ENCODE measurements around the gene NEURL4.

Gene NEURL4

GRCh38 chr17:7295230-7296180, 33.6 kb downstream of the NEURL4 start:
- DNase-seq = no peak

- DNase-seq = peak; percentile 81
These were observed 34.5 kb downstream of the NEURL4 start, which contains the start of gene YBX2 for GRCh38 chr17:7294614-7295153. Gene YBX2, minus strand, starts transcription at chr17:7294639. Its CDS starts 139 bp downstream, at chr17:7294500.

GRCh38 chr17:7293816-7294613, 35.1 kb downstream of the NEURL4 start:
- peak; percentile 20 for DNase-seq

GRCh38 chr17:7293159-7293558, 36.0 kb downstream of the NEURL4 start:
- no peak for DNase-seq

- DNase-seq = no peak
These were observed 36.4 kb downstream of the NEURL4 start for GRCh38 chr17:7292729-7293128.

GRCh38 chr17:7292194-7292593, 36.9 kb downstream of the NEURL4 start:
- DNase-seq = no peak

- DNase-seq = no peak
These were observed 38.5 kb downstream of the NEURL4 start for GRCh38 chr17:7290685-7291084.

GRCh38 chr17:7290166-7290565, 39.0 kb downstream of the NEURL4 start:
- no peak for DNase-seq

GRCh38 chr17:7289256-7290032, 39.7 kb downstream of the NEURL4 start:
- no peak for DNase-seq

GRCh38 chr17:7285679-7286078, 43.5 kb downstream of the NEURL4 start:
- DNase-seq = no peak

- no peak for DNase-seq
These were observed 44.2 kb downstream of the NEURL4 start for GRCh38 chr17:7284911-7285310.

- DNase-seq = no peak
These were observed 45.5 kb downstream of the NEURL4 start for GRCh38 chr17:7283471-7284216.

GRCh38 chr17:7282752-7283321, 46.3 kb downstream of the NEURL4 start:
- no peak for DNase-seq

GRCh38 chr17:7281953-7282751, 47.0 kb downstream of the NEURL4 start:
- no peak for DNase-seq

GRCh38 chr17:7281074-7281952, 47.8 kb downstream of the NEURL4 start, which contains the start of gene SLC2A4:
Gene SLC2A4, plus strand, starts transcription at chr17:7281718. Its CDS starts 217 bp downstream, at chr17:7281935.
- DNase-seq = peak; percentile 64

- DNase-seq = peak; percentile 81
These were observed 48.5 kb downstream of the NEURL4 start for GRCh38 chr17:7280519-7281073.

- no peak for DNase-seq
These were observed 49.7 kb downstream of the NEURL4 start for GRCh38 chr17:7279448-7279847.

GRCh38 chr17:7266784-7267183, 62.4 kb downstream of the NEURL4 start:
- no peak for DNase-seq

Data from DMS153 (cell line).